IPS-18c (cell line): ENCODE results near the gene GNL3.
"Not testable (repeated sequence)": the region's sequence is repeated elsewhere in the genome, so short reads cannot be mapped to it uniquely, and the experiment has no call there.

ENCODE experiments used
- H3K4me3 ChIP-seq: 2 replicates; pipeline ENCODE4 v1.7.0; 2013; ENCODE audit warnings: low read depth, mild to moderate bottlenecking, low read length, moderate library complexity; ENCODE audit not compliant: insufficient read depth
- H3K9me3 ChIP-seq: one replicate; pipeline ENCODE4 v1.6.1; 2013; ENCODE audit warnings: mild to moderate bottlenecking, low read length, moderate library complexity; ENCODE audit not compliant: control insufficient read depth, insufficient read depth

Gene GNL3

DNA sequence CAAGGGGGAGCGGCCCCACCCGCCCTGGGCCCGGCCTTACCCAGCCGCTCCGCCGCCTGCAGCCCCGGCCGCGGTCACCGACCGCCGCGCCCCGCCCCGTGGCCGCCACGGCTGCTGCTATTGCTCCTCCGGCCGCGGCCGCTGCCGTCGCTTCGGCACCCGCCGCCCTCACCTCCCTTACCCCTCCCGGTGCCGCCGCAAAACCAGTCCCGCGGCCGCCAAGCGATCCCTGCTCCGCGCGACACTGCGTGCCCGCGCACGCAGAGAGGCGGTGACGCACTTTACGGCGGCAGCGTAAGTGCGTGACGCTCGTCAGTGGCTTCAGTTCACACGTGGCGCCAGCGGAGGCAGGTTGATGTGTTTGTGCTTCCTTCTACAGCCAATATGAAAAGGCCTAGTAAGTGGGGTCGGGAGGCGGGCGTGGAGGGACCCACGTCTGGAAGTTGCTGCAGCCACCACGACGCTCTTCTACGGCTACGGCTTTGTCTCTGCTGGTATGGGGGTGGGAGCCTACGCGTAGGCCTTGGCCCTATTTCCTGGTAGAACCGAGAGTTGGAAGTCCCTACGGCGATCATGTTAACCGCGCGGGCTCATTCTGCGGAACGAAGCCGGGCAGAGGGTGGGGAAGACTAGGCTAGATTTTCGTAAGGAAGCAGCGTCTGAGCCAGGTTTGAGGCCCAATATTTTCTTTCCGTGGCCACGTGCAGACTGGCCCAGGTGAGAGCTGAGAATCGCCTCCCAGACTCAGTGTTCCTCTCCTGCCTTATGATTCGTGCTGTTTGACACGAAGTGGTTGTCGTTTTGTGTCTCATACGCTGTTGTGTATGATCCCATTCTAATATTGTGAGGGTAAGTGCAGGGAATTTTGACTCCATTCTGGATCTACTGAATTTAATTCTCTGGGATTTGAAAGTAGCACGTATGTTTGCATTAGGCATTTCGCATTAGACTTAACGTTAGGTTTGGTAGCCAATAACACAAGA is at the start of gene GNL3, which contains the start of gene PBRM1:
Gene GNL3 (plus strand): TSS at position 324 of the 983 bp plus-strand sequence. CDS start 61 bp downstream, at position 385.
Gene PBRM1 (minus strand): TSS at position 205 of the 983 bp plus-strand sequence.
- no peaks in the 10 kb centered on the region for H3K9me3 ChIP-seq

DNA sequence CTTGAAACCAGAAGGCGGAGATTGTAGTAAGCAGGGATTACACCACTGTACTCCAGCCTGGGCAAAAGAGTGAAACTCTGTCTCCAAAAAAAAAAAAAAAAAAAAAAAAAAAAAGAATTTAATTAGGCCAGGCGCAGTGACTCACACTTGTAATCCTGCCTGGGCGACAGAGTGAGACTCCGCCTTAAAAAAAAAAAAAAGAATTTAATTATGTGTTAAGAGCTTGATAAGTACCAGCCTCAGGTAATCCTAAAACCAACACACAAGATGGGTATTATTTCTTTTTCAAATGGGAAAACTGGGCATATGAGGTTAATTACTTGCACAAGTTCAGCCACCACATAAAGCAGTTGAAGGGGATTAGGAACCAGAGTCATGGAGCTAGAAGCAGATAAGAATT is 49.2 kb upstream of the GNL3 start:
- no peaks in the 10 kb centered on the region for H3K9me3 ChIP-seq

More for the DNA sequence above, at the start of gene GNL3, which contains the start of gene PBRM1:
- H3K4me3 ChIP-seq = peak within 1 kb of the TSS; percentile 92

DNA sequence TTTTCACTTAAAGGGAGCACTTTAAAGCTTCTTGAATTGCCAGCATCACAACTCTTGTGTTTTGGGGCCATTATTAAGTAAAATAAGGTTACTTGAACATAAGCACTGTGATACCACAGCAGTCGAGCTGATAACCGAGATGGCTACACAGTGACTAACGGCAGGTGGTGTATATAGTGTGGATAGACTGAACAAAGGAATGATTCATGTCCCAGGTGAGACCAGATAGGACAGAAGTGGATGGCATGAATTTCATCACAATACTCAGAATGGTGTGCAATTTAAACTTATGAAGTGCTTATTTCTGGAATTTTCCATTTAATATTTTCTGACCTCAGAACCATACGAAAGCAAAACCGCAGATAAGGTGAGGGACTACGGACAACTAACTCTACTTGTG is 40.3 kb upstream of the GNL3 start:
- H3K9me3 ChIP-seq = no peaks in the 10 kb centered on the region
- no peak overlapping the region for H3K4me3 ChIP-seq

More for the DNA sequence above, 49.2 kb upstream of the GNL3 start:
- H3K4me3 ChIP-seq = no peak overlapping the region

- H3K4me3 ChIP-seq = no peak overlapping the region
- H3K9me3 ChIP-seq = no peaks in the 10 kb centered on the region
These were observed 36.2 kb upstream of the GNL3 start for GRCh38 chr3:52649461-52650210.

DNA sequence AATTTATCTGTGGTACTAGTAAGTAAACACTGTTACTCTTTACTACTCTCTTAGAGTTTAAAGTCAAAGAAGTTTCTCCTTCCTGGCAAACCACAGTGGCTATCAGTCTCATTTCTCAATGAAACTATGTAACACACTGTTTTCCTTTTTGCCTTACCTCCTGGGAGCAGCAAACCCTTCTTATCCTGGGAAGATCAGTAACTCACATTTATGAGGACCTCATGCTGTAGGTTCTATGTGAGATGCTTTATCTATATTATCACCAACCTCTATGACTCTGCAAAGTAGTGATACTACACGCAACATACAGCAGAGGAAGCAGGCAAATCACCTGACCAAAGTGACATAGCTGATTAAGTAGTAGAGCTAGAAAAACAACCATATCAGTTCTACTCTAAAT is 35.4 kb upstream of the GNL3 start:
- Histone ChIP-seq H3K4me3 (no peak overlapping the region), H3K9me3 (no peaks in the 10 kb centered on the region)

DNA sequence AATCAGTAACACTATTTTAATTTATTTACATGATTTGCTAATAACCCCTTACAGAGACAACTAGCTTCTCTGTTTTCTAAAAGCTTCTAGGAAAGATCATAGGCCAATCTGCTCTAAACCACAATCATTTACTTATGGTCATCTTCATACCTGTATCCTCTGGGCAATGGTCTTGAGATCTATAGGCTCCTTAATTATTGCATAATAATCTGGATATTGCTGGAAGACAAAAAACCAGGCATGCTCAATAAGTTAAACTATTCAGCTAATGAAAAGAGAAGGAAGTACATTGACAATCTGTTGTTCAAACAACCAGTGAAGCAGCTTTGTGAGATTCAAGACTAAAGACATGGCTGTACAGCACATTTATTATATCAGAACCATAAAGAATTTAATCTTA is 34.2 kb upstream of the GNL3 start:
- Histone ChIP-seq H3K9me3 (no peaks in the 10 kb centered on the region), H3K4me3 (no peak overlapping the region)

GRCh38 chr3:52655895-52656294 is 29.9 kb upstream of the GNL3 start:
- Histone ChIP-seq H3K4me3 (no peak overlapping the region), H3K9me3 (no peaks in the 10 kb centered on the region)

GRCh38 chr3:52660046-52660445 is 25.8 kb upstream of the GNL3 start:
- H3K4me3 ChIP-seq = no peak overlapping the region

DNA sequence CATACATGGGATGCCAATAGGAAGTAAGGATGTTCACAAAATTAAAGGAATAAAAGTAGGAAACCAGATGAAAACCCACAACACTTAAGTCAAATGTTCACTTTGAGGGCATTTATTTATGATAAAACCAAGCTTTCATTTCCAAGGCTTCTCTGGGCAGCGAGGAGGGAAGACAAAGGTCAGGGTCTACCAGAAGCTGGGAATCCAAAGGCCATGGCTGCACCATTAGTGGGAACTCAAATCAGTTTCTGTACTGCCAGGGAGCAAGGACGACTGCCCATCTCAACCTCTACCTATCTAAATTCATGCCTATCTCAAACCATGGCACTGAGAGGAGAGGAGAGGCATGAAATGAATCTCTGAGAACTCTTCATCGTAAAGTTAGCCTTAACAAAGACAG is 22.7 kb upstream of the GNL3 start:
- Histone ChIP-seq H3K9me3 (no peaks in the 10 kb centered on the region), H3K4me3 (no peak overlapping the region)

More at GRCh38 chr3:52660046-52660445, 25.8 kb upstream of the GNL3 start:
- no peaks in the 10 kb centered on the region for H3K9me3 ChIP-seq

DNA sequence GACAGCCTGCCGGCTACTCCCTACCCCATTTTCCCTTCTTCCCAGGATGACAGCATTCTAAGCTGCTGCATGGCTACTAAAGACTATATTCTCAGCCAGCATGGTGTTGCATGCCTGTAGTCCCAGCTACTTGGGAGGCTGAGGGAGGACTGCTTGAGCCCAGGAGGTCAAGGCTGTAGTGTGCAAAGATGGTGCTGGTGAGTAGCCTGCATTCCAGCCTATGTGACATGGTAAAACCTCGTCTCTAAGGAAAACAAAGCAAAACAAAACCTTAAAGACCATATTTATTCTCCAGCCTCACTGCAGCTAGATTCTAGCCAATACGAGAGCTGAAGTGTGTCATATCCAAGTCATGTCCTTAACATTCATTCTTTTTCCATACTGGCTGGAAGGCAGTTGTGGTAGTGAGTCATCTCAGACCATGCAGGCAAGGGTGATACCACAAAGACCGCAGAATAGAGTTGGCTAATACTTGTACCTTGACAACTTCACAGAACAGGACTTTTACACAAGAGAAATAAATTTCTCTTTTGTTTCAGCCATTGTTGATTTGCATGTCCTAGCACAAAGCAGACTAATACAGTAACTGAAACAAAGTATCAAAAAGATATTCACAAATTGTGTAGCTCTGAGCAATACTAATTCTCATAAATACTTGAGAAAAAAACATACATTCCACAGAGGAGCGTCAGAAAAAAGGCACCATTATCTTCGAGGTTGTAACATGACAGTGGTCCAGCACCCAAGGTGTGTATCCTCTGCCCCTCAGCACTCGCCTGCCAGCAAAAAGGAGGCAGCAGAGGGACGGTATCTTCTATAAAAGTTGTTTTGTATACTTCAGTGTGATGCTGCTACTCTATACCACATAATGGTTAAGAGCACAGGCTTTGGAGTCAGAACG is 15.0 kb upstream of the GNL3 start:
- Histone ChIP-seq H3K9me3 (no peaks in the 10 kb centered on the region), H3K4me3 (no peak overlapping the region)

GRCh38 chr3:52671676-52672075 is 14.2 kb upstream of the GNL3 start:
- Histone ChIP-seq H3K4me3 (no peak overlapping the region), H3K9me3 (no peaks in the 10 kb centered on the region)

GRCh38 chr3:52676201-52676600 is 9.6 kb upstream of the GNL3 start:
- not testable (repeated sequence) for H3K4me3 ChIP-seq, H3K9me3 ChIP-seq

DNA sequence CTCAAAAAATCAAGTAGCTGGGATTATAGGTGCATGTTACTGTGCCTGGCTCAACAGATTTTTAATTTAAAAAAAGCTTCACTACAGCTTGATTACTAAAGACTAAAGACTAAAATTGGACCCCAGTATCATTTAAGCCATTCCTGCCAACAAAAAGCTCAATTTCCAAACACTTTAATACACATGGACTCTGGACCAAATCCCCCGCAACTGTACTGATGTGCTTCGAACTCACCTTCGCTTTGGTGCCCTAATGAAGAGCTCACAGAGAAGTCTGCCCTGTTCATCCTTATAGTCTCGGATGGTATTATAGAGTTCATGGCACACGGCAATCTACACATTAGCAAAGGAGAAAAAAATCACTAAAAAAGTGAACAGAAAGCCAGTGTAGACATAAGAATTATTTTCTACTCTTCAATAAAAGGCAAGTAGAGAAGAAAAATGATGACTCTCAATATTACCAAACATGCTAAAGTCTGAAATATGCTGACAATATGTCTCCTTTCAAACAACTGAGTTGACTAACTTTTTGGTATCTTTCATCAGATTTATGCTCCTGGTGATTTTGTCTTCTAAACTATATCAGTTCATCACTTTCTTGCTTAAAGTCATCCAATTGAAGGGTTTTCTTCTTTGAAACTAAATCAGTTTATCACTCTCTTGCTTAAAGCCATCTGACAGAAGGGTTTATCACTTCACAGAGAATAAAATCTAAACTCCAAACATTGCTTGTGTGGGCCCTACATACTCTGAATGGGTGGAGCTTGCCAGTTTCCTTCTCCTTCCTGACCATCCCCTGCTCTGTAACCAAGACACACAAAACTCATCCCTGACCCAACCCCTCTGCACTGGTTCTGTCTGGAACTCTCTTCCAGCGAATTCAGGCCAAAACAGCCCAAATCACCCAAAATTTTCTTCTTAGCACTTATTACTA is 7.3 kb upstream of the GNL3 start:
- Histone ChIP-seq H3K4me3 (no peak overlapping the region), H3K9me3 (no peaks in the 10 kb centered on the region)

- Histone ChIP-seq H3K9me3 (no peaks in the 10 kb centered on the region), H3K4me3 (no peak overlapping the region)
These were observed 6.7 kb upstream of the GNL3 start for GRCh38 chr3:52679199-52679538.

- H3K9me3 ChIP-seq = no peaks in the 10 kb centered on the region
- no peak overlapping the region for H3K4me3 ChIP-seq
These were observed 6.0 kb upstream of the GNL3 start for GRCh38 chr3:52679811-52680210.

DNA sequence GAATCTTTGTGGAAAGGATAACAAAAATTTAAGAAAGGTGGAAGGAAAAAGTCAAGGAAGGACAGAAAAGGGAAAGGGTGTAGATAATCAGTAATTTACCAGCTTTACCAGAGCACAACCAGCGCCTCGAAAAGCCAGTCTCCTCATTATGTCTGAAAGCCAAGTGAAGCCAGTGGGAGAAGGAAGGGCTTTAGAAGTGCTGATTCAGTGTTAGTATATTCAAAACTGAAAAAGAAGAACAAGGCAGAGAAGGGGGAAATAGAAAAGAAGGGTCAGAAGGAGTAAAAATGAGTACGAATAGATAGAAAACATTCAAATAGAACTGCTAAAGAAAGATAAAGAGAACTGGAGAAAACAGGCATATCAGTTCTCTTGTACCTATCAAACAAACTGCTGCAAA is 4.2 kb upstream of the GNL3 start:
- Histone ChIP-seq H3K4me3 (no peak overlapping the region), H3K9me3 (no peaks in the 10 kb centered on the region)
